ENCODE data around the gene MEGF10. TPM values are rescaled to one million over a fixed set of nuclear protein-coding genes. Genes with fewer than 3 reads are reported as not detected.

The MEGF10 gene
- total and polyA plus RNA-seq, 8 donors: 0.02 to 0.59 (median 0.06) TPM; not detected in 1

DNA sequence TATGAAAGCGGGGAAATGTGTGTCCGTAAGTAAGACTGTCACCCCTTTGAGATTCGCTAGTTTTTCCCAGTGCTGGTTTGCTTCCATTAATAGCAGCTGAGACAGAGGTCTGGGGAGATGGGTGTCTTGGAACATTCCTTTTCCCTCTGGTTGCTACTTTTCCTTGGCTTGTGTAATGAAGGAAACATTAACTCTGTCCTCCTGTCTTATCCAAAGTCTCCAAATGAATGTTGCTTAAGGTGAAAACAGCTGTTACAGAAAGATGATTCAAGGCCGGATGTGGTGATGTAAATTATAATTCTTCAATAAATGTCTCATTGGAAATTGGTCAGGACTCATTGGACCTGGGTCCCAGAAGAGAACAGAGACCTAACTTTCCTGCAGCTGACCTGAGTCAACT lies 50.0 kb downstream of the MEGF10 start:
- FAIRE-seq: no peak
- Histone ChIP-seq H3K4me3 (no peak overlapping the region), H3K27me3 (no peaks in the 10 kb centered on the region), H3K4me1 (no peaks in the 10 kb centered on the region), H3K9me3 (no peaks in the 10 kb centered on the region), H3K27ac (no peak overlapping the region), H3K36me3 (no peaks in the 10 kb centered on the region)
- TF ChIP-seq, protein P1, sequence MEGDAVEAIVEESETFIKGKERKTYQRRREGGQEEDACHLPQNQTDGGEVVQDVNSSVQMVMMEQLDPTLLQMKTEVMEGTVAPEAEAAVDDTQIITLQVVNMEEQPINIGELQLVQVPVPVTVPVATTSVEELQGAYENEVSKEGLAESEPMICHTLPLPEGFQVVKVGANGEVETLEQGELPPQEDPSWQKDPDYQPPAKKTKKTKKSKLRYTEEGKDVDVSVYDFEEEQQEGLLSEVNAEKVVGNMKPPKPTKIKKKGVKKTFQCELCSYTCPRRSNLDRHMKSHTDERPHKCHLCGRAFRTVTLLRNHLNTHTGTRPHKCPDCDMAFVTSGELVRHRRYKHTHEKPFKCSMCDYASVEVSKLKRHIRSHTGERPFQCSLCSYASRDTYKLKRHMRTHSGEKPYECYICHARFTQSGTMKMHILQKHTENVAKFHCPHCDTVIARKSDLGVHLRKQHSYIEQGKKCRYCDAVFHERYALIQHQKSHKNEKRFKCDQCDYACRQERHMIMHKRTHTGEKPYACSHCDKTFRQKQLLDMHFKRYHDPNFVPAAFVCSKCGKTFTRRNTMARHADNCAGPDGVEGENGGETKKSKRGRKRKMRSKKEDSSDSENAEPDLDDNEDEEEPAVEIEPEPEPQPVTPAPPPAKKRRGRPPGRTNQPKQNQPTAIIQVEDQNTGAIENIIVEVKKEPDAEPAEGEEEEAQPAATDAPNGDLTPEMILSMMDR (IDR thresholded peaks at IDR 0.05): no peak
- no peak for ATAC-seq
- intact Hi-C loops (cut with DNase I): no loop called here
- WGBS, 2 donors: 92% methylated on average over 4 of the region's 4 CpGs
- DNase-seq: no peak

DNA sequence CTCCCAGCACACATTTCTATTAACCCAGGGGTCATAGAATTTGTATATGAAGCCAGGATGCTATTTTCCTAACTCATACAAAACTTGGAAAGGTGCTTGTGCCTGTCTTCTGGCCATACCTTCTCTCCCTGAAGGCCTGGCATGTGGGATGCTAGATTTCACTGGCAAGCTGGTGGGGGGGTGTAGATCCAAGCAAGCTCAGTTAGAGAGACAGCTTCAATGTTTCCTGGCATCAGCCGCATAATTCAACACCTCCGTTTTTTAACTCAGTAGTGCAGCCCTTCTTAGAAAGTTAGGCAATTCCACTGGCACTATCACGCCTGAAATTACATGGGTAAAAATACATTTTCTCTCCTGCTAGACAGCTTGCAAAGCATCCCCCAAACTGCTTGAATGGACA lies 51.8 kb downstream of the MEGF10 start:
- ATAC-seq: no peak

DNA sequence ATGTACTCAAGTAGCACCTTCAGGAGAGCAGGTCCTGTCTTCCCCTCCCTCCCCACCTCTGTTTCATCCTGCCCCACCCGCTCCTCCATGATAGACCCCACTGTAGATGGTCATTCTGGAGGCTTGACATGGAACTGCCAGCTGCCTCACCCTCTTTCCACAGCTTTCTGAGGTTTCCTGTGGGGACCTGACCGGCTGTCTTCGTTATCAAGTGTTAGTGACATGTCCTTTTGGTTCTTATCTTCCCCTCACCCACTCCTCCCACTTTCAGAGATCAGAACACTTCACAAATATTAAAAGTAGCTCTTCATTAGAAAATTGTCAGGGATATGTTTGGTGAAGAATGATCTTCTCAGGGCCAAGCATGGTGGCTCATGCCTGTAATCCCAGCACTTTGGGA lies 52.7 kb downstream of the MEGF10 start:
- no peak overlapping the region for H3K4me3 ChIP-seq
- no peak for FAIRE-seq
- H3K9me3 ChIP-seq: no peaks in the 10 kb centered on the region
- TF ChIP-seq, protein P1 (IDR thresholded peaks at IDR 0.05): no peak
- WGBS, 2 donors: 83 to 89% methylated on average over 3 of the region's 3 CpGs
- no peak for ATAC-seq
- H3K36me3 ChIP-seq: no peaks in the 10 kb centered on the region
- no peaks in the 10 kb centered on the region for H3K27me3 ChIP-seq
- no peak overlapping the region for H3K27ac ChIP-seq
- DNase-seq: no peak
- intact Hi-C loops (cut with DNase I): no loop called here
- no peaks in the 10 kb centered on the region for H3K4me1 ChIP-seq

More for the DNA sequence above, 51.8 kb downstream of the MEGF10 start:
- DNase-seq (no peak), FAIRE-seq (no peak)
- TF ChIP-seq, protein P1 (IDR thresholded peaks at IDR 0.05): no peak
- H3K27ac ChIP-seq: no peak overlapping the region
- no peaks in the 10 kb centered on the region for H3K27me3 ChIP-seq
- H3K36me3 ChIP-seq: no peaks in the 10 kb centered on the region
- WGBS, 2 donors: 91 to 97% methylated on average over 3 of the region's 3 CpGs
- no peak overlapping the region for H3K4me3 ChIP-seq
- no peaks in the 10 kb centered on the region for H3K9me3 ChIP-seq
- H3K4me1 ChIP-seq: no peaks in the 10 kb centered on the region
- intact Hi-C loops (cut with DNase I): no loop called here

DNA sequence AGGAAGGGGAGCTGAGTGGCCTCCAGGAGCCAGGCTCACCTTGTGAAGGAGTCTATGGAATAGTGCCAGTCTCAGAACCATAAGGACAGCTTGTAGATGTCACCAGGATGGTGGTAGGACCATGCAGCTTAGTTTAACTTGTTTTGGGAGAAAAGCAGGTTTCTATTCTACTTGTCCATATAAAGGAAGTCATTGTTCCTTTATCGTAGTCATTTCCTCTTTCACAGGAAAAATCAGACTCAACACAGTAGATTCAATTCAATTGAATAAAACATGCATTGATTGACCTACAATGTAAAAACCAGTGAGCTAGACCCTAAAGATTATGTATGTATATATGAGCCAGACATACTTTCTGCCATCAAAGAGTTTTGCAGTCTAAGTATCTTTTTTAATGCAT lies 53.3 kb downstream of the MEGF10 start:
- TF ChIP-seq, protein P1 (IDR thresholded peaks at IDR 0.05): no peak
- DNase-seq: no peak
- intact Hi-C loops (cut with DNase I): no loop called here

DNA sequence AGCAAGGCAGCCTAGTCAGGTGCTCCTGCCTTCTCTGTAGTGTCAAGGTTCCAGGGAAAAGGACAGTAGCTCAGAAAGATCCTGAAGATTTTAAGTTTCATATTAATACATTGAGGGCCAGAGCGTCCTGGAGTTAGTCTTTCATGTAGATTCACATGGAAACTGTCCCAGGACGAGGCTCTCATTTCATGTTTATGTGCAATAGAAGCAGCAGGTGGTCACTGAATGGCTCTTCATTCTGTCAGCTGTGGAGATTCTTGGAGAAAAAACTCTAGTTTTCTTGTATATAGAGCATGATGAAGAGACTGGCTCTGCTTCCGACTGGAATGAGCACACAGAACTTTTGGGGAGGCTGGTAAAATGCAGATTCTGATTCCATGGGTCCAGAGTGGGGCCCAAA lies 54.3 kb downstream of the MEGF10 start:
- WGBS, 2 donors: 67 to 76% methylated on average over 3 of the region's 3 CpGs
- Histone ChIP-seq H3K4me3 (no peak overlapping the region), H3K9me3 (no peaks in the 10 kb centered on the region), H3K27me3 (no peaks in the 10 kb centered on the region), H3K4me1 (no peaks in the 10 kb centered on the region), H3K27ac (no peak overlapping the region), H3K36me3 (no peaks in the 10 kb centered on the region)
- DNase-seq (no peak), ATAC-seq (no peak), FAIRE-seq (no peak)
- TF ChIP-seq, protein P1 (IDR thresholded peaks at IDR 0.05): no peak
- intact Hi-C loops (cut with DNase I): no loop called here

More for the DNA sequence above, 53.3 kb downstream of the MEGF10 start:
- ATAC-seq: no peak
- WGBS, 2 donors: 65 to 75% methylated on average over 1 of the region's 1 CpG
- Histone ChIP-seq H3K4me3 (no peak overlapping the region), H3K4me1 (no peaks in the 10 kb centered on the region), H3K36me3 (no peaks in the 10 kb centered on the region), H3K27ac (no peak overlapping the region), H3K27me3 (no peaks in the 10 kb centered on the region), H3K9me3 (no peaks in the 10 kb centered on the region)
- FAIRE-seq: no peak

Data from pancreas (tissue), 10 donors.